ENCODE data around the gene FAM181A. TPM values are rescaled to one million over a fixed set of nuclear protein-coding genes. Genes with fewer than 3 reads are reported as not detected.

FAM181A gene
- total and polyA plus RNA-seq, 2 of the 4 experiments (the other 2 are of a cell fraction), result not detected

DNA sequence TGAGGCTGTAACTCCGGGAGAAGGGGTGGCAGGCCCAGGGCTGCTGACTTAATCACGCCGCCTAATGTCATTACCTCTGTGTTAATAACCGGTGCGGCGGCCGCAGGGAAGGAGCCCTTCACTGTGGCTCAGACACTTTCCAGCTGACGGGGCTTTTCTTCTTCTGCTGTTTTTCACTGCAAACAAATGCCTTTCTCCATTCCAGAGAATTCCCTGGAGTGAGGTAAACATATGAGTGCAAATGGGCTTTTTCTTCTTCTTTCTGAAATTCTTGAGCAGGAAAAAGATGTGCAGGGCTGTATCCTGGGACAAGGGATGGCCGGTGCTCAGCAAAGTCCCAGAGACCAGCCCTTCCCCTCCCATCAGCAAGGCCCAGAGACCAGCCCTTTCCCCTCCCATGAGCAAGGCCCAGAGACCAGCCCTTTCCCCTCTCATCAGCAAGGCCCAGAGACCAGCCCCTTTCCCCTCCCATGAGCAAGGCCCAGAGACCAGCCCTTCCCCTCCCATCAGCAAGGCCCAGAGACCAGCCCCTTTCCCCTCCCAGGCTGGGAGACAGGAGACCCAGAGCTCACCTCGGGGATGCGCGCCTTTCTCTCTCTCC lies 33.4 kb upstream of the FAM181A start:
- H2BK120ac ChIP-seq (ENCODE audit: low read depth, low read length), result no peak overlapping the region
- H3K4me1 ChIP-seq (ENCODE audit: control insufficient read depth, insufficient read depth, low read length), result no peaks in the 10 kb centered on the region
- H3K9me1 ChIP-seq (ENCODE audit: insufficient read depth, low read length), result no peaks in the 10 kb centered on the region
- H3K4me3 ChIP-seq (ENCODE audit: insufficient read depth, low read depth, low read length), result no peak overlapping the region
- no peak overlapping the region for H3K27ac ChIP-seq (ENCODE audit: insufficient read depth, low read length)
- H3K4me2 ChIP-seq (ENCODE audit: low read depth, low read length), result no peak overlapping the region
- H3K4ac ChIP-seq (ENCODE audit: low read depth, low read length), result no peak overlapping the region
- H3K18ac ChIP-seq (ENCODE audit: low read depth, low read length), result no peak overlapping the region
- no CpG with 5 or more reads among the region's 12 CpGs for WGBS, 2 experiments (ENCODE audit: extremely low coverage in 2 of 2, insufficient read length in 1 of 2)
- peaks cover 22% of the 10 kb centered on the region for H3K27me3 ChIP-seq (ENCODE audit: control insufficient read depth, insufficient read depth, low read length)
- no peak overlapping the region for H3K9ac ChIP-seq (ENCODE audit: low read depth, low read length)
- no peak overlapping the region for H2AK9ac ChIP-seq (replicated peaks; ENCODE audit: low read depth, low read length, poor library complexity)
- no peak overlapping the region for H2BK15ac ChIP-seq (ENCODE audit: low read depth, low read length)
- ChIA-PET POLR2A (ENCODE audit: unreplicated experiment) (no interaction called here), CTCF (interaction anchor here (0.7 kb wide), 1 partner anchor 23 kb away, joined by 3 read pairs; no protein-coding TSS in a partner anchor)
- H3K36me3 ChIP-seq (ENCODE audit: control insufficient read depth, insufficient read depth, low read length), result no peaks in the 10 kb centered on the region
- BruUV-seq (replicated peaks), result no TSS peak
- no peak overlapping the region for H2AFZ ChIP-seq (replicated peaks; ENCODE audit: low read length, poor library complexity)
- dilution Hi-C loops (cut with HindIII; ENCODE audit: low sequenced_read_pairs, unreplicated experiment), result no loop called here
- intact Hi-C loops (cut with micrococcal nuclease), result loop anchor here (1.0 to 2.0 kb wide), 2 partner anchors 239 to 686 kb away; partner anchors contain the start of genes GON7 and UBR7
- no peak overlapping the region for H4K5ac ChIP-seq (ENCODE audit: low read depth, low read length)
- ATAC-seq (ENCODE audit: low read depth) (no peak; the same call in 1 of the 2 replicates), DNase-seq (no peak)
- H3K23ac ChIP-seq (ENCODE audit: low read depth, low read length), result no peak overlapping the region
- TF ChIP-seq CHD1 (IDR thresholded peaks at IDR 0.05; ENCODE audit: low read depth, low read length) (no peak), SMC3 (IDR thresholded peaks at IDR 0.05; ENCODE audit: low read depth, low read length) (no peak), RFX5 (IDR thresholded peaks at IDR 0.05; ENCODE audit: low read depth, low read length) (no peak), POLR2A (IDR thresholded peaks at IDR 0.05; ENCODE audit: low read depth, low read length) (no peak), MAFK (IDR thresholded peaks at IDR 0.05; ENCODE audit: low read depth, low read length) (no peak), BHLHE40 (IDR thresholded peaks at IDR 0.05; ENCODE audit: low read depth, low read length) (no peak), MAZ (IDR thresholded peaks at IDR 0.05; ENCODE audit: borderline replicate concordance, low read depth, low read length) (no peak), FOS (IDR thresholded peaks at IDR 0.05; ENCODE audit: low read depth, low read length) (no peak), RAD21 (IDR thresholded peaks at IDR 0.05; ENCODE audit: low read length) (no peak), CEBPB (IDR thresholded peaks at IDR 0.05; ENCODE audit: low read depth, low read length) (no peak)
- TF ChIP-seq, protein P1, sequence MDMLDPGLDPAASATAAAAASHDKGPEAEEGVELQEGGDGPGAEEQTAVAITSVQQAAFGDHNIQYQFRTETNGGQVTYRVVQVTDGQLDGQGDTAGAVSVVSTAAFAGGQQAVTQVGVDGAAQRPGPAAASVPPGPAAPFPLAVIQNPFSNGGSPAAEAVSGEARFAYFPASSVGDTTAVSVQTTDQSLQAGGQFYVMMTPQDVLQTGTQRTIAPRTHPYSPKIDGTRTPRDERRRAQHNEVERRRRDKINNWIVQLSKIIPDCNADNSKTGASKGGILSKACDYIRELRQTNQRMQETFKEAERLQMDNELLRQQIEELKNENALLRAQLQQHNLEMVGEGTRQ (IDR thresholded peaks at IDR 0.05; ENCODE audit: low read depth, low read length), result no peak
- H4K91ac ChIP-seq (ENCODE audit: insufficient read depth, low read depth, low read length), result no peak overlapping the region
- H2AK5ac ChIP-seq (ENCODE audit: low read depth, low read length), result no peak overlapping the region
- no peak overlapping the region for H2BK20ac ChIP-seq (ENCODE audit: low read depth, low read length)
- no peak overlapping the region for H2BK5ac ChIP-seq (ENCODE audit: low read depth, low read length, poor library complexity, severe bottlenecking)
- no peak overlapping the region for H4K8ac ChIP-seq (ENCODE audit: low read depth in 2 of 2, low read length in 2 of 2)
- H3K9me3 ChIP-seq (ENCODE audit: control insufficient read depth, insufficient read depth, low read length), result no peaks in the 10 kb centered on the region
- H3K14ac ChIP-seq (replicated peaks; ENCODE audit: low read depth, low read length), result no peak overlapping the region
- in situ Hi-C loops (cut with MboI; ENCODE audit: low sequenced_read_pairs), result no loop called here
- H4K20me1 ChIP-seq (ENCODE audit: insufficient read depth, low read length), result no peaks in the 10 kb centered on the region
- no peaks in the 10 kb centered on the region for H3K79me1 ChIP-seq (ENCODE audit: low read depth in 1 of 2, low read length in 2 of 2)
- no peak overlapping the region for H3K56ac ChIP-seq (ENCODE audit: extremely low read depth, insufficient read depth, low read length)
